Activated gamma-delta T cell treated with Interleukin-2 at 50 U/mL for 16 hours (primary cell): Measurements from ENCODE around the gene ARHGEF7.

Source experiments
- DNase-seq: peaks from one replicate; pipeline ENCODE4 v3.0.0-alpha.2; 2020

Gene ARHGEF7

DNA sequence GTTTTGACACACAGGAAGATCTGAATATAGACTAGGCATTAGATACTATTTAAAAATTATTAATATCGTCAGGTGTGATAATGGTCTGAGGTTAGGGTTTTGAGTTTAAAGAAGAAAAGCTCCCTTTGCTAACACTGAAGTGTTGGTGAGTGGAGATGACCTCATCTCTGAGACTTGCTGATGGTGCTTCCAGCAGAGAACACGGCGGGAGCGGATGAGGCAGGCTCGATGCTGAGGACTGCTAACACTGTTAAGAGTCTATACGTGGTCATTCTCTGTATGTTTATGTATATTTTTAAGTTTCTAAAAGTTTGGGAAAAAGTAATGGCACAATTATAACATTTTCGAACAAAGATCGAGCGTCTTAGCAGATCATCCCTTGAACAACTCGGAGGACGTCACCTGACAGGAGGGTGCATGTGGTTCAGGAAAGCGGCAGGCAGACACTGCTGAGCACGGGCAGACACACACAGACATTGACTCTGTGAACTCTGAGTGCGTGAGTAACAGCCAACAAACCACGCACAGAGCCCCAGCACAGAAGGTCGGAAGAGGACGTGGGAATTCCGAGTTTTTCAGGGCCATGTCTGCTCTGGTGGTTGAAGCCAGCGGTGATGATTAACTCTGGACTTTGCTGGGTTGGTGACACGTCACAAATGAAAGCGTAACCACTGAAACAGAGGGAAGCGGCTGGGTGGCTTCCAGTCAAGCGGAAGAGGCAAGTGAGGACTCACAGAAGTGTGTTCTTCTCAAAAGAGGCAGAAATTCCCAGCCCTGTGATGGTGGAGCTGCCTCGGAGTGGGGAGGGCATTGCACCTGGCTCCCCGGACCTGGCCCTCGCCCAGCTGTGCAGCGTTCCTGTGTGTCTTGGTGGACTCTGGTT lies 113.4 kb downstream of the ARHGEF7 start:
- no peak for DNase-seq

DNA sequence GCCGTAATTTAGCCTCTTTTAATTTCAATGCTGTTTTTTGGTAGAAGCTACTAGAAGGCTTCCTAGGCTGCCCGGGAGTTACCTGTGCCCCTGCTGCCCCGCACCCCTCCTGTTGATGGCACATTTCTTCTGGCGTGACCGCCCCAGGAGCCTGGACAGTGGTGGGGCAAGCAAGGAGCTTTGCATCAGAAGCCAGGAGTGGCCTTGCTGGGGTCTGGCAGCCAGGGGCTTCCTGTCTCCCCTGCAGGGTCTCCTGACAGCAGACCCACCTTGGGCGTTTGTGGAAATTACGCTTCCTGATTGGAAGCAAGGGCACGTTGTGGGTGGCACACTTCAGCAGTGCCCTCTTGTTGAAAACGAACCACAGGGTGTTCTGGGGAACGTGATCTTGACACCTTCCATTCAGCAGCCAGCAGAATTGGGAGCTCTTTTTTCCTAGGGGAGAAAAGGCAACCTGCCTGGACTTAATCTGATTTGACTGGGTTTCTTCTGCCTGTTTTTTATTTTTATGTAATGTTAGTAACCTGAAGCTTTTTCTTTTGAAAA lies 115.3 kb downstream of the ARHGEF7 start:
- no peak for DNase-seq

DNA sequence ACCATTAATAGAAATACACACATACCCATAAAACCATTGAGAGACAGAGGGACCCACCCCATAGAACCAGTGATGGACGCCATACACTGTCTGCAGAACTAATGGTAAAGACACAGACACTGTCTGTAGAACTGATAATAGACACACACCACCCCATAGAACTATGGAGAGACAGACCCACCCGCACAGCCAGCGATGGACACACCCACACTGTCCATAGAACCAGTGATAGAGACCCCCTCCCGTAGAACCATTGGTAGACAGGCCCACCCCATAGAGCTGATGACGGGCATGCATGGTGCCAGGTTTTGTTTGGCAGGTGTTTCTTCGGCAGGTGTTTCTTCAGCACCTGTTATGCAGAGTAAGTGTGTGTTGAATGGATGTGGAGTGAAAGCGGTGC lies 117.1 kb downstream of the ARHGEF7 start:
- DNase-seq: no peak

DNA sequence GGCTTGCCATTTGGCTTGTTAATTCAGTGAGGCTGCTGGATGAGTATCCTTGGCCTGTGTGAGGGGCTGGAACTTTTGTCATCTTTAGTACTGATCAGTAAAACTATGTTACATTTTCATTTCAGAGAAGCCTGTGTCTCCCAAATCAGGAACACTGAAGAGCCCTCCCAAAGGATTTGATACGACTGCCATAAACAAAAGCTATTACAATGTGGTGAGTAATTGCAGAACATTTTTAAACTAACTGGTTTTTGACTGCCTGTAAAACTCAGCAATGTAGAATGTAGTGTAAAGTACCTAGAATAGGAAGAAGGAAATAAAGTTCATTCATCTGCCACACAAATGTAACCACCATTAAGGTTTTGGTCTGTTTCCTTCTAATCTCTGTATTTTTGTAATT lies 118.0 kb downstream of the ARHGEF7 start:
- DNase-seq: no peak

DNA sequence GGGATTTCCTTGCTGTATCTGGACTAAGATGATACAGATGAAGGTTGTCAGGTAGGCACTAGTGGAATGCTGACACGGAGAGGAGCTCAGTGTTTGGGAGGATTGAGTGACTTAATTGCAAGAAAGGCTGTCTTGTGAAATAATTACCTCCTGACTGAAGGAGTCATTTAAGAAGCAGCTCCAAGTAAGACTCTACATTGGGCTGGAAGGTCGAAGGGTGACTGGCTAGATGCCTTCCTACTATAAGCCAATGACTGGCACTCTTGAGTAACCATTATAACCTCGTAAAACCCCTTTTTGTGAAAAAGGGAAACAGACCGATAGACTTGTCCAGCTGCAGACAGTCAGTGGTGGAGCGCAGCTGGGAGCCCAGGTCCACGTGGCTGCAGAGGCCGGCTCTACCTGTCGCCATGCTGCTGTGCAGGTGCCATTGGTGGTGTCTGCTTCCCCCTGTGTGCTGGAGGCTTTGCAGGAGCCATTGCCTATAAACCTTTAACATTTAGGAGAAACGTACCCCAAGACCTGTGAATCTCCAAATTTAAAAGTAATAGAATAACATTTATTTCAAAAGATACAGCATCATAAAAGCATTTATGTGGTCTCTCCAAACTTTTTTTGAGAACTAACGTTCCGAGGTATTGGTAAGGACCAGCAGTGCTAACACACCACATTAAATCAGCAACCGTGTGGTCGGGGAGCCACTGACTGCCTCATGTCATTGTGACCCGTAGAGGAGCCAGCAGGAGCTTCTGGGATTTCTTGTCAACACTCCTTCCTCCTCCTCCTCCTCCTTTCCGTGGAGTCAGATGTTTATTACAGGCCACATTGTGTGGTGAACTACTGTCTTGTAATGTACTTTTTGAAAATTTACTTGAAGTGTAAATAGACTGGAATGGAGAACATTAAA lies 124.9 kb downstream of the ARHGEF7 start:
- no peak for DNase-seq

DNA sequence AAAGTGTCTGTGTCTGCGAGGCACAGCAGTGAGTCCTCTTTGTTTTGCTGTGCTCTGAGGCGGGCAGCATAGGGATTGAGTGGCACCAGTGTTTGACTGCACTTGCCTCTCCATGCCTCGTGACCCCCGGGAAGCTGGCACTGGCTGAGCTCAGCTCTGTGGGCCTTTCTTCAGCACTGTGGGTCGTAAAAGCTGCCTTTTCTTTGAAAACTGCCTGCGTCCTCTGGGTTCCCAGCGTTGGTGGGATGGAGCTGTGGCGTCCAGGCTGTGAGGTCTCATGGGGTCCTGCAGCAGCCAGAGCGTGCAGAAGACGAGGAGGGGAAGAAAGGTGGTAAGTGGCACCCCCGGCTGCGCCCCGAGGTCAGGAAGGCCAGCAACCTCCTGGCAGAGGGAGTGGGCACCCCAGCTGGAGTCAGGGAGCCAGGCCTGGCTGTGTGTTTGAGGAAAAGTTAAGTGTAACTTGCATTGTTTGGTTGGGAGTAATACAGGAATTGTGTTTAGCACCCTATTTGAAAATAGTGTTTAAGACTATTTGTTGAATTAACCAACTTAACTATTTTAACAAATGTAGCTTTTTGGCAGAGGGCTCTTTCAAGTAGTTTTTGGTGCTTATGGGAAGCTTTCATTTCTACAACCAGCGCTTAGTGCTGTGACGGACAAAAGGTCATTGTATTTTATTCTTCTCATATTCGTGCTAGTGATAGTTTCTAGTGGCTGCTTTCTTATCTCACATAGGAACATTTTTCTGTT lies 126.1 kb downstream of the ARHGEF7 start:
- DNase-seq: no peak

DNA sequence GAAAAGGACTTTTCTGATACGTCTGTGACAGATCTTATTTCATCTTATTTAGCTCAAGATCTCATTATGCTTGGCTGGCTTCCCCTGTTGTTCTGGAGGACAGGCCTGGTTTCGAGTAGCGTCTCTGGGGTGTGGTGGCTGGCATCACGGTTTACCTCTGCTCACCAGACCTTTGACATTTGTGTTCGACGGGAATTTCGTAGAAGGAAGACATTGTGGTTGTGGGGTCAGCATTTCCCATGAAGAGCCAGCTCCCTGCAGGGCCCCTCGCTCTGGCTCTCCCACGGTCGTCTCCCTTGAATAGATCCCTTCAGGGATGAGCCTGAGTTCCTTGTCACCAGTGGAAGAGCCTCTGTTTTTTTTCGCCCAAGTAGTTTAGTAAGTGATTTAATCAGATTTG lies 126.8 kb downstream of the ARHGEF7 start:
- DNase-seq: no peak

DNA sequence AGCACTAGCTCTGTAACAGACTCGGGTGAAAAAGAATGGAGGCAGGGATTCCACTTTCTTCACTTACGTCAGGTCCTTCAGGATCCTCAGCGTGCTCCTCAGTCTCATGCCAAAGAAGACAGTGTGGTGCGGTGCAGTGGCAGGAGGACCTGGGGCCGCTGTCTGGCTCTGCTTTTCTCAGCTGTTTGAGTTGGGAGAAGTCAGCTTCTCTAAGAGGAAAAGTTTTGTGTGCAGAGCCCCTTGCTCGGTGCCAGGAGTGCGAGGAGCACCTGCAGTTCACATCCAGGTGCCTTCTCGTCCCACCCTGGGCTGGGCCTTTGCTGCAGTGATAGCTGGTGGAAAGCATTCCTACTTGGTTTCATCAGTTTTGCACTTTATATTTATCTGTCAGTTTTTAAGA lies 127.5 kb downstream of the ARHGEF7 start:
- DNase-seq: no peak

DNA sequence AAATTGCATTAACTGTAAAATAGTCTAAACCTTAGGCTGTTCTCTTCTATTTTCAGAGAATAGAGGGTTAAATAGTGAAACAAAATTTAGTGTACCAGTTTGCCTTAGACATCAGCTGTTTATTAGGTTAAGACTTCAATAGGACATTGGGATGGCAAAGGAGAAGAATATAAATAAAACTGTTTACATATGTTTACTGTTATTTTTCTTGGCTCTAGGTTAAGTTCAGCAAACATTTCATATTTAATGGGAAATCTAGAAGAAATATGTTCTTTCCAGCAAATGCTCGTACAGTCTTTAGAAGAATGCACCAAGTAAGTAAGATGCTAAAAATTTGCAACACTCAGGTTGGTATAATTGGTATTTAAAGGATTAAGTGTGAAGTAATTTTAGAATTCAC lies 128.9 kb downstream of the ARHGEF7 start:
- no peak for DNase-seq

DNA sequence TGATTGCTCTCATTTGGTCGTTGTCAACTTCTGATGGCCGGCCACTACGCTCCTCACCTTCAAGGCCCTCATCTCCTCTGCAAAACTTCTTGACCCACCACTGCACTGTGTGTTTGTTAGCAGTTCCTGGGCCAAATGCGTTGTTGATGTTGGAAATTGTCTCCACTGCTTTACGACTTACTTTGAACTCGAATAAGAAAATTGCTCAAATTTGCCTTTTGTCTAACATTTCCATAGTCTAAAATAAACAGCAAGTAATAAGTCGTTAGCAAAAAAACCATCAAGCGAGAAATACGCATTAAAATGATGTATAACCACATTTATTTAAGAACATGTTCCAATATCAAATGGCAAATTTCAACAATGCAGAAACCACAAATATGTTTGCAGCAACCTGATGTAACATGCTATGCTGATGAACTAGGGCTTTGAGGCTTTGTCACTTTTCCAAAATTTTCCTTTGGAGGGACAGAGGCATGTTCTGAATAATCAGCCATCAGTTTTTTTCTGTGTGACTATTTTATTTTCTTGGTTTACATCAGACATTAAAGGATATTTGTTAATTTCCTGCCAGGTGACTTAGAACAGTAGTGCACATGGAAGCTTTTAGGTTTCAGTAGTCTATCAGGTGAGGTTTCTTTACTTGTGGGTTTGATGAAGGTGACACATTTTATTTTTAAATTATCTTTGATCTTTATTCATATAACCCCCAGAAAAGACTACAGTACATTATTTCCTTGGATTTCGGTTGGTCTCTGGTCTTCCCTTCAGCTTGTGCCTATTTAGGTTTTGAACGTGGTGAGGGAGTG lies 130.7 kb downstream of the ARHGEF7 start:
- no peak for DNase-seq

DNA sequence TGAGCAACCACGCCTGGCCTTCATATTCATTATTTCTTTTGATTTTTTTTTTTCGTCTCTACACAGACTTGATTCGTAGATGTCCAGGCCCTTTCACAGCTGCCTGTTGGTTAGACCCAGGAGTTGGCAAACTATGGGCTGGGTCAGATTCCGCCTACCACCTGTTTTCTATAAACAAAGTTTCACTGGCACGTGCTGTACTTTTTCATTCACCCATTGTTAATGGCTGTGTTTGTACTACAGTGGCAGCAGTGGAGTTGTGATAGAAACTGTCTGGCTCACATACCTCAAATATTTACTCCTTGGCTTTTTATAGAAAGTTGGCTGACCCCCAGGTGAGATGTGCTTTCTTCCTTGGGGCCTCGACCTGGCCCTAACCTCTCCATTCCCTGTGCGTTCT lies 132.4 kb downstream of the ARHGEF7 start:
- DNase-seq: no peak

DNA sequence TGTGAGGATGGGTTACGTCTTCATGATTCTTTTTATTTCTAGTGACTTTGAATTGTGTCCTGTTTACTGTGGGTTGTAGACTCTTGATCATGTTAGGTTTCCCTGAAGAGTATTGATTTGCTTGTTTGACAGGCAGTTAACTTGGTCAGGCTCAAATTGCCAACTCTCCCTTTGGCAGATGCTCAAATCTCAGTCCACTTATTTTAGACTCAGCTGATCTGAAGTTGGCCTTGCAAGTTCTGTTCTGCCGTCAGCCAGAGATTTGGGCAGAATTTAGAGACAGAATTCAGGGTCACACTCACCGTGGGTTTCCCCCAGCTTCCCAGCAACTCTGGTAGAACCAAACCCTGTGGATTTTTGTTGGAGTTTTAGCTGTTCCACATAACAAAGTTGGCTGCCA lies 133.7 kb downstream of the ARHGEF7 start:
- DNase-seq: no peak

DNA sequence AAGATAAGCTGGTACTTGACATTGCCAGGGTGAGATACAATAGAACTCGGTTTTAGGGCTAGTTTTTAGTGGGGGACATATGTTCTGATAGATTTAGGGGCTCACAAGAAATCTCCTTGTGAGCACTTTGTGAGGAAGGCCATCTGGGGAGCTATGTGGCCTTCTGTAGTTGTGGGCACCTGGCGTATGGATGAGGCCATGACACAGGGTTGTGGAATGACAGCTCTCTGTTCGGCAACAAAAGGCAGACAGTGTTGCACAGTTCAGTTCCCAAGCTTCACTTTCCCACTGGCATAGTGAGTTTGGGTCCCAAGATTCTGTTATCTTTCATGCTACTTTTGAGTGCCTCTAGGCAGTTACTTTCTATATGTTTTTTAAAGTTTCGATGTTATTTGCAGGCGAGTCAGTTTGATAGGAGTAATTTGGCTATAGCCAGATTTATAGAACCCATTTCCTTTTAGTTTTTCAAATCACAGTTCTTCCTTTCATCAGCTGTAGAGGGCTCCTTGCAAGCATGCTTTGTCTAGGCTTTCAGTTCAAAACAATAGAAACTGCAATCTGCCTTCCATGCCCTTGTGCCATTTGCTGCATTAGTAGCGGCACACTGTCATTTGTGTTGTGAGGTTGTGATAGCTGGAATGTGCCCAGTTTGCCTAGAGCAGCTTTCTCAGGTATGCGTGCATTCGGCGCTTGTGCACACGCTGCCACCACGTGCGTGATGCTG lies 134.7 kb downstream of the ARHGEF7 start:
- DNase-seq: no peak

DNA sequence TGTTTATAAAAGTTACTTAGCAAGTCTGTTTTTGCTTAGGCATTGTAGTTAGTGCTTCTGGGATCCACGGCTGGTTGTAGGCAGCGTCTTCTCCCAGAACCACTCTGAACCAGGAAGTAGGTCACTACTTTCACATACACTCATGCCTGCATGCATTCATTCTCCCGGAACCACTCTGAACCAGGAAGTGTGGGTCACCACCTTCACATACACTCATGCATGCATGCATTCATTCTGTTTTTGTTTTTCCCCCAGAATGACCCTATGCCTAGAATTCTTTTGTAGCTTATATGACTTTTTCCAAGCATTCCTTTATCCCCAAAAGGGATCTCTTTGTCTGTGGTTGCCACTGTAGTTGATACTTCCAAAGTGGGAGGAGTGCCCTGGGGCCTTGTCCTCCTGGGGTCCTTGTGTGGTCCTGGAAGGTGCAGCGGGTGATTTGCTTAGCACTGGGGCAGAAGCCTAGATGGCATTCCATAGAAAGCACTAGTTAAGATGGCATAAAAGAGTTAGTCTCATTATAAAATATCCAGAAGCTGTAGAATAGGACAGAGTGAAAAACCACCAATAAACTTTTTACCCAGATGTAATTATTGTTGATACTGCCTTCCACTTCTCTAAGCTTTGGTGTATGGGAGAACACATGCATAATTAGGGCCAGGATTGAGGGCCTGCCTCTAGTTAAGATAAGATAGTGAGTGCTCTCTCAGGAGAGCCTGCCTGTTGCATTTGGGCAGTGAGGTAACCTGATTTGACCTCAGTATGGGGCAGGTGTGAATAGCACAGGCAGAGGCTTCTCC lies 136.7 kb downstream of the ARHGEF7 start:
- no peak for DNase-seq

DNA sequence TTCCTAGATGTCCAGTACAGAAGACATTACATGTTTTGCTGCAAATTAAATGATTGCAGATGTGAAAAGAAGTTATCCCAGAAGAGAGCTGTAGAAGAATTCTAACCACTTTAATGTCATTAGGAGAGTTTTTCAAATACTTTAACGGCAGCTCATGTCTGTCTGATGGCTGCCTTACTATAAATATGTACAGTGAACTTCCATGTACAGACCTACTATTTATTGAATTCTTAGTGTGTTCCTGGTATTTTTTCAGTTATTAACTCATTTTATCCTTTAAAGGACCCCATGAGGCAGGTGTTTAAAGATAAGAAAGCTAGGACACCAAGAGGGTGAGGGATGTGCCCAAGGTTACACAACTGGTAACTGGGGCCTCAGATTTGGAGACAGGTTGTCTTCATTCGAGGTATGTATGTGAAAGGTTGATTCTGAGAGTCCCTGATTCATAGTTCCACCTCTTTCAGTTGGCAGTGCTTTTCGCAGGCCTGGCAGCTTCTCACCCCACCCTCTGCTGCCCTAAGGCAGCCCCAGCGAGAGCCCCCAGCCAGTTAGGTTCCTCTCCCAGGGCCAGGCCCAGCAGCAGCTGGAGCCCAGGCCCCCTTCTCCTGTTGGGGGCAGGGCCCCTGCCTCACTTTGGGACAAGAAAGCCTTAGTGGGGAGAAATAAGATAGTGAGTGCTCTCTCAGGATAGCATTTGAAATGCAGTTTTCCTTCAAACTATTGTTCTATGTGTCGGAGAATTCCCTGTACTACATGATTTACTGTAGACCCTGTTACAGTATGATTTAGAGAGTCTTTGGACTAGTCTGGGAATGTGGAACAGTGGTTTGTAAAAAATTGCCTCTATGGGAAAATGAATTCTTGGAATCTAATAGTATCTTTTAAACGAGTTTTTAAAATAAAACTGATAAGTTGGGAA lies 137.6 kb downstream of the ARHGEF7 start:
- no peak for DNase-seq

DNA sequence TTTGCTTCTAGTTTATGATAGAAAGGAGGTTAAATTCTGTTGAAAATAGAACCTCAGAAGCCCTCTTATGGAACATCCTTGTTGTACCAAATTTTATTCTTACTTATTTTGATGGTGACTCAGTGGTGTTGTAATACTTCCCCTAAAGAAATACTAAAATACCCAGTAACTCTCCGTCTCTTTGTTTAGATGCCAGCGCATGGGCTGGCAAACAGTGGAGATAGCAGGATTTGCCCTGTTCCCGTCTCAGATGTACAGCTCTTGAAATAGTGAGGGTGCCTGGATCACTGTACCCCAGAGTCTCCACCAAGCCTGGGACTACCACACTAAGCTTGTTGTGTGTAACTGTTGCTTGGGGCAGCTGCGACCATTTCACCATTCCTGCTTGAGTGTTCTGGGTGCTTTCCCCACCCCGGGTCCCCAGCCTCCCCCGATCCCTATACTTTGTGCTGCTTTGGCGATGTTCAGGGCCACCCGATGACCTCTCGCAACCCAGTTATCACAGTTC lies 138.3 kb downstream of the ARHGEF7 start:
- DNase-seq: no peak

DNA sequence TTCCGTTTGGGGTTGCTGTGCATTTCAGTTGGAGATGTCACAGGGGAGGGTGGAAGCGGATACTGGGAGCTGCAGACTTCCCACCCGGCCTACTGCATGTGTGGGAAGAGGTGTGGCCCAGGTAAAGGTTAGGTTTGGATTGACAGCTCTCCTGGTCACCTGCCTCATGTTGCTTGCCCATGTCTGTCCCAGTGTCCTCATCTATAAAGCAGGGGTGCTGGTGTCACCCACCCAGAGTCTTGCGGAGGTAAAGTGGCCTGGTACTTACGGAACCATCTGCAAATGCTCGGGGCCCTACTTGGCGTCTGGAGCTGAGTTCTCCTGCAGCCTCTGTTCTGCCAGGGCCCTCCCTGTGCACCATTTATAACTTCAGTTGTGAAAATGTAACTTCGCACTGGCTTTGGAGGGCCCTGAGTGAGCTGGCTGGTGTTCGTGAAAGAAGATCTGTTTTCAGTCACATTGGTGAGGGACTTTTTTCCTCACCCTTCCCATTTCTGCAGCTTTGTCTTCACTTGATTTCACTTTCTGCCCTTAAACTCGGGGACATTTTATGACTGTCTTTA lies 140.2 kb downstream of the ARHGEF7 start:
- DNase-seq: no peak

DNA sequence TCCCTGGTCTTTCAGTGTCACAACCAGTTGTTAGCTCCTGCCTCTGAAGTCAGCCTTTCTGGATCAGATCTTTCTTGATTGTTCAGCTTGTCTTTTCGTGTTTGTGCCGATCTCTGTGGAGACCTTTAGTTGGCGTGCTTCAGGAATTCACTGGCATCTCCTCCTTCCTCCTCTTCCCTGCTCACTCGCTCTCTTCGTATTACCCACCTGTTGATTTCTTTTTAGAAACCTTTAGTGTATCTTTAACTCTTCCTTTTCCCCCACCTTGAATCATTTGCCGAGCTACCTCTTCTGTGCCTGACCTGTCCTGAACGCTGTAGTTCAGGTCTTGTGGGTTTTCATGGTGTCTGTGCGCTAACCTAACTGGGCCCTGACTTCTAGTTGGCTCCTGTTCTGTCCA lies 141.3 kb downstream of the ARHGEF7 start:
- no peak for DNase-seq

DNA sequence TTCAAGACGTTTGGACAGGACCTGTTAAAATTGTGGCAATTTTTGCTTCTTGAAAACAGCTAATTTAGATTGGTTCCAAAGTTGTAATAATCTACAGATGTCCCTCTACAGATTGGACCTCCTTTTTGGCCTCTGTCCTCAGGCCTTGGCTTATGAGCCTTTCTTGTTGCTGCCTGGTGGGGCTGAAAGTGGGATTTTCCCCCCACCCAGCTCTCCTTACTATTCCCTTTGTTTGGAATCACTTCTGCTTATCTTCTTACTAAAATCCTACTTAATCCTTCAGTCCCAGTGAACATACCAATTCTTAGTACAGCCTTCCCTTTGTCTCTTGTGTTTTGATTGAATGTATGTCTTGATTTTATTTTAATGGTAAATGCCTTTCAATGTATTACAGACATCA lies 141.8 kb downstream of the ARHGEF7 start:
- no peak for DNase-seq
